ENCODE data around the gene KIAA0586.
"Not testable (repeated sequence)": the region's sequence is repeated elsewhere in the genome, so short reads cannot be mapped to it uniquely, and the experiment has no call there.

KIAA0586 gene

GRCh38 chr14:58427281-58428117 lies at the start of gene KIAA0586, which contains the start of gene TIMM9:
TSS of gene KIAA0586 (plus strand) at chr14:58427719. CDS start at chr14:58428265, 546 bp downstream.
TSS of gene TIMM9 (minus strand) at chr14:58427531. CDS start at chr14:58411945, 15,586 bp downstream.
- peak; percentile 96 for DNase-seq

DNA sequence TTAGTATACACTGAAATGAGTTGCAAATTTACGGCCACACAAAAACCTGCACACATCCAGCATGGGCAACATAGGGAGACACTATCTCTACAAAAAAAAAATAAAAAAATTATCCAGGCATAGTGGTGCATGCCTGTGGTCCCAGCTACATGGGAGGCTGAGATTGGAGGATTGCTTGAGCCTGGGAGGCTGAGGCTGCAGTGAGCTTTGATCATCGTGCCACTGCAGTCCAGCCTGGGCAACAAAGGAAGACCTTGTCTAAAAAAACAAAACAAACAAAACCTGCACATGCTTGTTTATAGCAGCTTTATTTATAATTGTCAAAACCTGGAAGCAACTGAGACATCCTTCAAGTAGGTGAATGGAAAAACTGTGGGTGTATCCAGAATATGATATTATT lies 36.7 kb upstream of the KIAA0586 start:
- DNase-seq, result no peak

DNA sequence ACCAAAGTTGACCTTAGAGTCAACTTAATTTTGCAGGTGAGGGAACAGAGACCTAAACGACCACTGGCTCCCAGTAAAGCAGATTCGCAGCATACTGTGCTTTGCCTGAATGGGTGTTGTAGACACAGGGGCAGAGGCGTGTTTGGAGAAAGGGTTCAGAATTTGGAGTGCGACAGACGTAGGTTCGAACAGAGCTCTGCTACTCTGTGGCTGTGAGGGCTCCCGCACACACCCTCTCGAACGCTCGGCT lies 32.0 kb upstream of the KIAA0586 start:
- no peak for DNase-seq

DNA sequence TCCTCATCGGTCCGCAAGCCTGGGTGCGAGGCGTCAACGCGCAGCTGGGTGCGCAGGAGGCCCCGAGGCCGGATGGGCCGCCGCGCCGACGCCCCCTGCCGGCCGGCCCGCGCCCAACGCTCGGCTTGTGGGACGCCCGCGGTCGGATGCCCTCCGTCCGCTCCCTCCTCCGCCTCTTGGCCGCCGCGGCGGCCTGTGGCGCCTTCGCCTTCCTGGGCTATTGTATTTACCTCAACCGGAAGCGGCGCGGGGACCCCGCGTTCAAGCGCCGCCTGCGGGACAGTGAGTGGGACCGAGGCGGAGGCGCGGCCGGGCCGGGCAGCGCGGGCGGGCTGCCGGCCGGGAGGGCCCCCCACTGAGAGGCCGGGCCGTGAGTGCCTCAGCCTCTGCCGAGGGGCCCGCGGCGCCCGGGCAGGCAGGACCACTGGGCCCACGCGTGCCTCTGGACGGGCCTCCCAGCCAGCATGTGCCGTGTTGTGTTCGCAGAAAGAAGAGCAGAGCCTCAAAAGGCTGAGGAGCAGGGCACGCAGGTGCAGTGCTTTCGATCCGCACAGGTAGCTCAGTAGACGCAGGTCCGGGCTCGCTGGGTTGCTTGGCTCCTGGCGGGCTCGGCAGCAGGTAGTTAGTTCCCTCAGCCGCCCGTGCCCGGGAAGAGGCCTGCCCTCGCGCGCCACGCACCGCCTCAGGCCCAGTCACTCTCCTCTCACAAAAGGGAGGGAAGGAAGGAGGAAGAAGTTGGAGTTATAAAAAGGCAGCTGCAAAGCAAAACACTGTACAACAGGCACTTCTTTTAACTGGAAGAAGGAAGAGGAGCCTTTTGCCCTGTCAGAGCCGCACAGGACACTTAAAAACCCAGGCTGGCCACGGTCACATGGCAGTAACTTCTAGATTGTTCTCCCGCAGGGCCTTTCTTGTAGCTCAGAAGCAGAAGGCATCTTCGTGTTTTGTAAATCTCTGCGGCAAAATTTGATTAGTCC lies 31.4 kb upstream of the KIAA0586 start, which contains the start of gene TOMM20L:
Gene TOMM20L, plus strand, starts transcription at position 119 of the 977 bp plus-strand sequence. Its CDS starts 28 bp downstream, at position 147.
- DNase-seq, result peak; percentile 83 to 87

- DNase-seq, result no peak
These were observed 30.4 kb upstream of the KIAA0586 start for GRCh38 chr14:58397156-58397555.

- DNase-seq, result no peak
These were observed 29.0 kb upstream of the KIAA0586 start for GRCh38 chr14:58398495-58398894.

DNA sequence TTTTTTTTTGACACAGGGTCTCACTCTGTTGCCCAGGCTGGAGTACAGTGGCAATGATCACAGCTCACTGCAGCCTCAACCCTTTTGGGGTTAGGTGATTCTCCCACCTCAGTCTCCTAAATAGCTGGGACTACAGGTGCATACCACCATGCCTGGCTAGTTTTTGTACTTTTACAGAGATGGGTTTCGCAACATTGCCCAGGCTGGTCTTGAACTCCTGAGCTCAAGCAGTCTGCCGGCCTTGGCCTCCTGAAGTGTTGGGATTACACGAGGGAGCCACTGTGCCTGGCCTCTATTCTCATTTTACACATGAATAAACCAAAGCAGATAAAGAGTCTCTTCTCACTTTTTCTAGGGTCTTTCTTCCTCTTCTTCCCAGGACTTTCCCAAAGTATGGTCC lies 28.6 kb upstream of the KIAA0586 start:
- no peak for DNase-seq

GRCh38 chr14:58401587-58401986 lies 25.9 kb upstream of the KIAA0586 start:
- no peak for DNase-seq

DNA sequence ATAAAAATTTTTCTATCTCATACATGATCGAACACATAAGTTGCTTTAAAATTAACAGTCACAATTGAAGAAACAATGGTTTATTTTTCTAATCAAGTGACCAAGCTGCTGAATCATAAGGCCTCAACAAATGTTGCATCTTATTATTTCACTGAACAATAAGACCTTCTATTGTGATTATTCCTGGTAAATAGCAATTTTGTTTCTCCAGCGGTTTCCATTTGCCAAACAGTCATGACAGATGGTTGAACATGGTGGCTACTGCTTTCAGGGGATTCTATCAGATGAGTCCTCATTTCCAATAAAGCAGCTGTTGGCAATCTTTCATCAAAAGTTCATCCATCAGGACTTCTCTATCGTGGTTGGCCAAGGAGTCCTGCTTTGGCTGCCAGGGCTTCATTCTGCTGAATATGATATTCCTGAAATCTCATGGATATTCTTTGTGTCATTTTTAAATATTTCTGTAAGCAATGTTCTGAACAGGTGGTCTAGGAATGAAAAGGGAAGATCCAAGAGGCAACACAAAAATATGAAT lies 18.8 kb upstream of the KIAA0586 start:
- no peak for DNase-seq

- no peak for DNase-seq
These were observed 12.7 kb upstream of the KIAA0586 start for GRCh38 chr14:58414845-58415244.

DNA sequence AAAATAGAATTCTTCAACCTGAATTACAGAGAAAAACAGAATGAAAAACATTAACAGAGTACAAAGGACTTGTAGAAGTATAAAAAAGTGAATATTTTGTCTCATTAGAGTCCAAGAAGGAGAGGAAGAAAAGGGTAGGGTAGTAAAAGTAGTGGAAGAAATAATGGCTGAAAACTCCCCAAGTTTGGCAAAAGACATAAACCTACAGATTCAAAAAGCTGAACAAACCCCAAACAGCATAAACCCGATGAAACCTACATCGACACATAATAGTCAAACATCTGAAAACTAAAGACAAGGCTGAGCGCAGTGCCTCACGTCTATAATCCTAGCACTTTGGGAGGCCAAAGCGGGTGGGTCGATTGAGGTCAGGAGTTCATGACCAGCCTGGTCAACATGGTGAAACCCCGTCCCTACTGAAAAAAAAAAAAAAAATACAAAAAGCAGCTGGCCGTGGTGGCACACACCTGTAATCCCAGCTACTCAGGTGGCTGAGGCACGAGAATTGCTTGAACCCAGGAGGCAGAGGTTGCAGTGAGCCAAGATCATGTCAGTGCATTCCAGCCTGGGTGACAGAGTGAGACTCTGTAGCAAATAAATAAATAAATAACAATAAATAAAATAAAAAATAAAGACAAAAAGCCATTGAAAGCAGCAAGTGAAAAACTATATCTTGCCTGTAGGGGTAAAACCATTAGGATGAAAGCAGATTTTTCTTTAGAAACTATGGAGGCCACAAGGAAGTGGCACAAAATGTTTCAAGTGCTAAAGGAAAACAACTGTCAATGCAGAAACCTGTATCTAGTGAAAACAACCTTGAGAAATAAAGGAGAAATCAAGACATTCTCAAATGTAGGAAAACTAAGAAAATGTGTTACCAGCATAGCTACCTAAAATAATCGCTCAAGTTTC lies 11.6 kb upstream of the KIAA0586 start:
- no peak for DNase-seq

DNA sequence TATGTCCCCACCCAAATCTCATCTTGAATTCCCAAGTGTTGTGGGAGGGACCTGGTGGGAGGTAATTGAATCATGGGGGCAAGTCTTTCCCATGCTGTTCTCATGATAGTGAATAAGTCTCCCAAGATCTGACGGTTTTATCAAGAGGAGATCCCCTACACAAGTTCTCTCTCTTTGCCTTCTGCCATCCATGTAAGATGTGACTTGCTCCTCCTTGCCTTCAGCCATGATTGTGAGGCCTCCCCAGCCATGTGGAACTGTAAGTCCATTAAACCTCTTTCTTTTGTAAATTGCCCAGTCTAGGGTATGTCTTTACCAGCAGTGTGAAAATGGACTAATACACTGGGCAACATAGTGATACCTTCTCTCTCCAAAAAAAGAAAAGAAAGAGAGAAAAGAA lies 10.6 kb upstream of the KIAA0586 start:
- not testable (repeated sequence) for DNase-seq

- DNase-seq, result peak; percentile 69 to 70
These were observed 744 bp upstream of the KIAA0586 start for GRCh38 chr14:58426670-58427280.

GRCh38 chr14:58428118-58428683 lies 682 bp downstream of the KIAA0586 start:
- DNase-seq, result no peak

- no peak for DNase-seq
These were observed 2.6 kb downstream of the KIAA0586 start for GRCh38 chr14:58430156-58430555.

- no peak for DNase-seq
These were observed 12.0 kb downstream of the KIAA0586 start for GRCh38 chr14:58439476-58439875.

GRCh38 chr14:58444627-58445026 lies 17.1 kb downstream of the KIAA0586 start:
- no peak for DNase-seq

DNA sequence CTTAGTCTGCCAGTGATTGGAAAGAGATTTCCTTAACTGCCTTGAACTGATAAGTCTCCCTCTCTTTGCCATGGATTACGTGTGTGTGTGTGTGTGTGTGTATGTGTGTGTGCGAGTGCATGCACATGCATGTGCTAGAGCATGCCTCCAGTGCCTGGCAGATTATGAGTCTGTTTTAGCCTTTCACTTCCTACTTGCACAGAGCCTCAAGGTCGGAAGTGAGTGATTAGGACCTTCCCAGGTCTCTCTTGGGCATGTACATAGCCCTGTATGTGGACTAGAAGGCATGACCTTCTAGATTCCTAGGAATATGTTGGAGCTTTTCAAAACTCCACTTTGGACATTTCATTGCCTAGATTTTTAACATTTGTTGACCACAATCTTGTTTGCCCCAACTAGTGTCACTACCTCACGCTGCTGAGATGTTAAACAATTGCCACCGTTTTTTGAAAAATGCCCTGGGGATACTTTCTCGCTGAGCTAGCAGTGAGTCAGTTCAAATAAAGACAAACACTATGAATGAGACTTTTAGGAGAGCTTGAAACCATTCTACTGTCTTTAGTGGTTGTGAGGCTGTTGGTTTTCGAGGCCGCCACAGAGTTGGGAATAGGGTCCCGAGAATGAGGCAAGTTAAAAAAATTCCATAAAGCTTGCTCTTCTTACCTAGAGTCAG lies 28.2 kb downstream of the KIAA0586 start:
- DNase-seq, result no peak

DNA sequence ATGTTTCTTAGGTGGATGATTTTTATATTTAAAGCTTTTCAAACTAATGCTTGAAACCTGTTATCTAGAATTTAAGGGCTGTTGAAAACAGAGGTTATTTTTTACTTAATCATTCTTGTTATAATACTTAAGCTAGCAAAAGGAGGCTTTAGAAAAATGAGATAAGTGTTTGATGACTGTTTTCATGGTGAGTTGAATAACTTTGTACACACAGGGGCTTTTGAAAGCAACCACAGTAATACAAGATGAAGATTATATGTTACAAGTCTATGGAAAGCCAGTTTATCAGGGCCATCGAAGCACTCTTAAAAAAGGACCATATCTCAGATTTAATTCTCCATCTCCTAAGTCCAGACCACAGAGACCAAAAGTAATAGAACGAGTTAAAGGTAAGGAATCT lies 33.3 kb downstream of the KIAA0586 start:
- no peak for DNase-seq

GRCh38 chr14:58463147-58463546 lies 35.6 kb downstream of the KIAA0586 start:
- no peak for DNase-seq

DNA sequence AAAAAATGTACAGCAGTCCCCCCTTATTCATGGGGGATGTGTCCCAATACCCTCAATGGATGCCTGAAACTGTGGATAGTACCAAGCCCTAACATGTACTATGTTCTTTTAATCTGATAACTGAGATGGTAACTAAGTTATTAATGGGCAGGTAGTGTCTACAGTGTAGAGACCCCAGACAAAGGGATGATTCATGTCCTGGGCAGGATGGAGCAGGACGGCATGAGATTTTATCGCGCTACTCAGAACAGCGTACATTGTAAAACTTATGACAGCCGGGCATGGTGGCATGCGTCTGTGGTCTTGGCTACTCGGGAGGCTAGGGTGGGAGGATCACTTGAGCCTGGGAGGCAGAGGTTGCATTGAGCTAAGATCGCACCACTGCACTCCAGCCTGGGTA lies 37.1 kb downstream of the KIAA0586 start:
- no peak for DNase-seq
